Endothelial cell of umbilical vein (primary cell): ENCODE measurements around the gene CDH23. TPM values are rescaled to one million over a fixed set of nuclear protein-coding genes. Genes with fewer than 3 reads are reported as not detected.

Source experiments
- BruUV-seq: library from RNA; stranded (reverse); fragments of 400-500 nt; replicated peaks from 2 replicates; lab custom pipeline; 2021; lab: Mats Ljungman, UMichigan
- CTCF ChIA-PET: fragments of 300-600, 350-600 bp; sonication (Branson Sonifier 250); formaldehyde crosslinking; loops from one replicate; lab custom pipeline; 2021; ENCODE audit warnings: antibody characterized with exemption, inconsistent platforms; lab: Charles Lee
- POLR2A ChIA-PET: fragments of 300-600, 350-600 bp; sonication (Branson Sonifier 250); formaldehyde crosslinking; loops from one replicate; lab custom pipeline; 2021; ENCODE audit warnings: antibody characterized with exemption, inconsistent platforms; lab: Charles Lee
- DNase-seq: peaks from one replicate; pipeline ENCODE4 v3.0.0-alpha.2; 2011; ENCODE audit warnings: low read depth, low spot score
- FAIRE-seq: peaks from 2 replicates; lab custom pipeline; 2011; peaks lifted over from hg19 to GRCh38; lab: Jason Lieb, UNC
- H2AFZ ChIP-seq: 2 replicates; pipeline ENCODE4 v1.6.0; 2012; ENCODE audit warnings: low read depth, low read length, control low read depth, inconsistent platforms
- H3K27ac ChIP-seq: 2 replicates; pipeline ENCODE4 v1.5.1; 2011; ENCODE audit warnings: low read depth, mild to moderate bottlenecking, control low read depth, low read length, moderate library complexity; ENCODE audit not compliant: insufficient read depth
- H3K27me3 ChIP-seq, 2 experiments: 2 replicates each; pipeline versions ENCODE4 v1.6.0 to v1.6.1; 2011; ENCODE audit warnings: low read length in 2 of 2, mixed read lengths in 1 of 2; ENCODE audit not compliant: control insufficient read depth in 2 of 2, insufficient read depth in 2 of 2
- H3K36me3 ChIP-seq, 2 experiments: 2 replicates in 1 of 2; 3 replicates in 1 of 2; pipeline ENCODE4 v1.5.1; 2011; ENCODE audit warnings: low read length in 2 of 2, mild to moderate bottlenecking in 1 of 2, moderate library complexity in 1 of 2; ENCODE audit not compliant: control insufficient read depth in 2 of 2, insufficient read depth in 2 of 2; ENCODE audit errors: extremely low read depth in 1 of 2
- H3K4me1 ChIP-seq: 3 replicates; pipeline ENCODE4 v1.5.1; 2011; ENCODE audit warnings: mild to moderate bottlenecking, low read length; ENCODE audit not compliant: control insufficient read depth, insufficient read depth; ENCODE audit errors: extremely low read depth
- H3K4me2 ChIP-seq: 2 replicates; pipeline ENCODE4 v1.6.1; 2011; ENCODE audit warnings: low read length, control low read depth, mixed read lengths; ENCODE audit not compliant: insufficient read depth
- H3K4me3 ChIP-seq, 3 experiments: fragments of 200-600 bp in 1 of 3; sonication (generic), shearing (Covaris generic) in 1 of 3; replicated peaks in 1 of 3; 2 replicates each; pipeline ENCODE4 v1.5.1; 2011 to 2016; ENCODE audit warnings: control low read depth in 3 of 3, low read length in 3 of 3, mild to moderate bottlenecking in 2 of 3, inconsistent platforms in 1 of 3, low read depth in 1 of 3, moderate library complexity in 1 of 3; ENCODE audit not compliant: insufficient read depth in 1 of 3
- H3K79me2 ChIP-seq: 2 replicates; pipeline ENCODE4 v1.6.0; 2012; ENCODE audit warnings: low read length, inconsistent platforms; ENCODE audit not compliant: control insufficient read depth, insufficient read depth
- H3K9ac ChIP-seq: replicated peaks from 2 replicates; pipeline ENCODE3; 2011; ENCODE audit warnings: low read length, control low read depth; ENCODE audit not compliant: insufficient read depth; ENCODE audit errors: extremely low read depth
- H3K9me1 ChIP-seq: replicated peaks from 3 replicates; pipeline ENCODE4 v1.6.0; 2011; ENCODE audit warnings: mild to moderate bottlenecking, low read length; ENCODE audit not compliant: control insufficient read depth, insufficient read depth; ENCODE audit errors: extremely low read depth
- H3K9me3 ChIP-seq: replicated peaks from 2 replicates; pipeline ENCODE4 v1.5.1; 2012; ENCODE audit warnings: low read length, inconsistent platforms; ENCODE audit not compliant: control insufficient read depth, insufficient read depth
- H4K20me1 ChIP-seq: replicated peaks from 2 replicates; pipeline ENCODE3; 2011; ENCODE audit warnings: mild to moderate bottlenecking, low read length; ENCODE audit not compliant: control insufficient read depth, insufficient read depth; ENCODE audit errors: extremely low read depth
- CTCF ChIP-seq, 2 donors: IDR thresholded peaks; 1 replicate in 1 of 2; 2 replicates in 1 of 2; pipeline ENCODE4 v1.5.1; 2011; ENCODE audit warnings: low read length in 2 of 2, mild to moderate bottlenecking in 2 of 2, moderate library complexity in 2 of 2, control low read depth in 1 of 2, inconsistent platforms in 1 of 2, low read depth in 1 of 2; ENCODE audit not compliant: insufficient read depth in 1 of 2; ENCODE audit errors: extremely low read depth in 1 of 2
- EZH2 ChIP-seq: IDR thresholded peaks from 2 replicates; pipeline ENCODE4 v1.6.1; 2012; ENCODE audit warnings: borderline replicate concordance, low read depth, mild to moderate bottlenecking, moderate library complexity, low read length, inconsistent platforms; ENCODE audit not compliant: severe bottlenecking
- FOS ChIP-seq: IDR thresholded peaks from 2 replicates; pipeline ENCODE4 v1.6.1; 2011; ENCODE audit warnings: mild to moderate bottlenecking, low read length, moderate library complexity, borderline replicate concordance; ENCODE audit not compliant: insufficient read depth
- MAX ChIP-seq: IDR thresholded peaks from 2 replicates; pipeline ENCODE4 v1.6.1; 2011; ENCODE audit not compliant: insufficient read depth, insufficient read length
- MYC ChIP-seq: IDR thresholded peaks from one replicate; pipeline ENCODE4 v1.6.1; 2011; ENCODE audit warnings: mild to moderate bottlenecking, low read depth, low read length
- dilution Hi-C: fragments of 300-500 bp; cut with MboI; formaldehyde crosslinking; loops from one replicate; pipeline ENCODE4 v1.15.0; 2019; ENCODE audit warnings: low sequenced_read_pairs; ENCODE audit not compliant: extremely low pct_ligation_motif_present
- intact Hi-C: fragments of 100-400 bp; cut with micrococcal nuclease; formaldehyde crosslinking; loops from one replicate; pipeline ENCODE4 v1.10.0; 2022
- polyA plus RNA-seq, 4 experiments: library from polyadenylated mRNA; depleted of rRNA in 3 of 4; stranded (reverse) in 3 of 4; unstranded in 1 of 4; fragments of >200 nt; gene quantifications; 2 replicates each; pipeline versions ENCODE4 v1.2.1 to v1.2.3, GENCODE V29; 2011 to 2012; ENCODE audit warnings: missing spikeins in 1 of 4
- total RNA-seq: library from RNA; stranded (reverse); gene quantifications from 2 replicates; pipeline ENCODE4 v1.2.3, GENCODE V29; 2021

The CDH23 gene
- total and polyA plus RNA-seq, 2 donors (not counting 3 experiments of a cell fraction or from before 2014, with no cell fraction given) = not detected

- H3K4me2 ChIP-seq = no peak overlapping the region
- H3K9me3 ChIP-seq = no peaks in the 10 kb centered on the region
- TF ChIP-seq CTCF (IDR thresholded peaks at IDR 0.05; ENCODE audit: extremely low read depth in 1 of 2, insufficient read depth in 1 of 2, low read depth in 1 of 2, low read length in 2 of 2) (no peak), MYC (no peak), FOS (no peak), EZH2 (no peak), MAX (no peak)
- POLR2A ChIA-PET = no interaction called here
- peaks cover 19% of the 10 kb centered on the region for H3K4me1 ChIP-seq
- no peak overlapping the region for H2AFZ ChIP-seq
- H3K79me2 ChIP-seq = no peaks in the 10 kb centered on the region
- H3K27ac ChIP-seq = no peak overlapping the region
- no peaks in the 10 kb centered on the region for H3K27me3 ChIP-seq
- BruUV-seq = no TSS peak
- intact Hi-C loops (no loop called here), dilution Hi-C loops (no loop called here)
- H3K9ac ChIP-seq = no peak overlapping the region
- FAIRE-seq (no peak), DNase-seq (no peak)
- no peaks in the 10 kb centered on the region for H3K36me3 ChIP-seq
- CTCF ChIA-PET = interaction anchor here (2.1 kb wide), 1 partner anchor 40 kb away, joined by 5 read pairs; no protein-coding TSS in a partner anchor
- no peak overlapping the region for H3K4me3 ChIP-seq
- no peaks in the 10 kb centered on the region for H4K20me1 ChIP-seq
- H3K9me1 ChIP-seq = no peaks in the 10 kb centered on the region
Measured at GRCh38 chr10:71856619-71857018, 459.9 kb downstream of the CDH23 start.
